ENCODE results near the gene WDR17. TPM values are rescaled to one million over a fixed set of nuclear protein-coding genes. Genes with fewer than 3 reads are reported as not detected.

The WDR17 gene
- total RNA-seq, 1 donor from 2014 or later = 1.8 TPM

GRCh38 chr4:176020481-176021085, 45.1 kb upstream of the WDR17 start:
- Histone ChIP-seq H3K79me2 (ENCODE audit: insufficient read depth, low read length) (no peaks in the 10 kb centered on the region), H3K27ac (ENCODE audit: low read depth, low read length) (no peak overlapping the region), H3K4me3 (ENCODE audit: insufficient read depth, low read depth, low read length) (no peak overlapping the region), H3K27me3 (ENCODE audit: insufficient read depth, low read length) (no peaks in the 10 kb centered on the region), H3K4me2 (ENCODE audit: low read length) (no peak overlapping the region), H4K20me1 (ENCODE audit: insufficient read depth, low read length) (no peaks in the 10 kb centered on the region), H3K4me1 (ENCODE audit: insufficient read depth, low read length) (no peaks in the 10 kb centered on the region), H3K36me3 (ENCODE audit: insufficient read depth, low read length) (no peaks in the 10 kb centered on the region), H3K9ac (ENCODE audit: low read length) (no peak overlapping the region), H2AFZ (ENCODE audit: low read depth, low read length) (no peak overlapping the region), H3K9me3 (ENCODE audit: insufficient read depth, low read depth, low read length) (no peaks in the 10 kb centered on the region)
- Mint-ChIP-seq H3K27ac (ENCODE audit: unreplicated experiment) (no peak overlapping the region), H3K4me3 (ENCODE audit: unreplicated experiment) (no peak overlapping the region), H3K27me3 (ENCODE audit: low read depth, unreplicated experiment) (no peaks in the 10 kb centered on the region), H3K36me3 (ENCODE audit: low read depth, unreplicated experiment) (no peaks in the 10 kb centered on the region), H3K4me1 (ENCODE audit: low read depth, unreplicated experiment) (no peaks in the 10 kb centered on the region), H3K9me3 (ENCODE audit: unreplicated experiment) (no peaks in the 10 kb centered on the region)
- no peak for DNase-seq (ENCODE audit: low read depth)
- no peak for TF ChIP-seq CTCF (IDR thresholded peaks at IDR 0.05; ENCODE audit: insufficient read depth, low read depth, low read length)
- TF ChIP-seq EZH2 (IDR thresholded peaks at IDR 0.05; ENCODE audit: insufficient read depth, low read length) = no peak
- FAIRE-seq = no peak

DNA sequence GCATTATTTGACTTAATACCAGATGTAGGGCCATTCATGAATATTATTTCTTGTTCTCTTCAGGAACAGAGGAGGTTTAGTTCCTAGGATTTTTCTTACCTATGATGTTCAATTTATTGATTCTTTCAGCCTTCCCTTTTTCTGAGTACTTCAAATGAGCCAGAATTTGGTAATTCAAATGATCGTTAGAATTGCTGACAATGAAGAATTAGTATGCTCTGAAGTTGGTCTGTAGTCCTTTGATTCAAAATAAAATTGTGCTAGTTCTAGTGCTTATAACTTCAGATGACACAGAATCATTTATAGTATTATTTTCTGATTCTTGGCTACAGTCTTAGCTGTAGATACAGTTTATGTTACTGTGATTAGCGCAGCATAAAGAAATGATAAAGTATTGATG, 35.2 kb upstream of the WDR17 start:
- H3K27ac Mint-ChIP-seq (ENCODE audit: unreplicated experiment) = no peak overlapping the region
- Histone ChIP-seq H3K36me3 (ENCODE audit: insufficient read depth, low read length) (no peaks in the 10 kb centered on the region), H3K9ac (ENCODE audit: low read length) (no peak overlapping the region), H2AFZ (ENCODE audit: low read depth, low read length) (no peak overlapping the region), H3K27ac (ENCODE audit: low read depth, low read length) (no peak overlapping the region), H3K27me3 (ENCODE audit: insufficient read depth, low read length) (no peaks in the 10 kb centered on the region), H3K4me3 (ENCODE audit: insufficient read depth, low read depth, low read length) (no peak overlapping the region), H3K4me1 (ENCODE audit: insufficient read depth, low read length) (no peaks in the 10 kb centered on the region), H3K79me2 (ENCODE audit: insufficient read depth, low read length) (no peaks in the 10 kb centered on the region), H3K9me3 (ENCODE audit: insufficient read depth, low read depth, low read length) (no peaks in the 10 kb centered on the region), H3K4me2 (ENCODE audit: low read length) (no peak overlapping the region), H4K20me1 (ENCODE audit: insufficient read depth, low read length) (no peaks in the 10 kb centered on the region)
- H3K27me3 Mint-ChIP-seq (ENCODE audit: low read depth, unreplicated experiment) = no peaks in the 10 kb centered on the region
- no peaks in the 10 kb centered on the region for H3K4me1 Mint-ChIP-seq (ENCODE audit: low read depth, unreplicated experiment)
- no peak for FAIRE-seq
- H3K4me3 Mint-ChIP-seq (ENCODE audit: unreplicated experiment) = no peak overlapping the region
- no peaks in the 10 kb centered on the region for H3K36me3 Mint-ChIP-seq (ENCODE audit: low read depth, unreplicated experiment)
- TF ChIP-seq EZH2 (IDR thresholded peaks at IDR 0.05; ENCODE audit: insufficient read depth, low read length) = no peak
- TF ChIP-seq CTCF (IDR thresholded peaks at IDR 0.05; ENCODE audit: insufficient read depth, low read depth, low read length) = no peak
- no peak for DNase-seq (ENCODE audit: low read depth)
- no peaks in the 10 kb centered on the region for H3K9me3 Mint-ChIP-seq (ENCODE audit: unreplicated experiment)

DNA sequence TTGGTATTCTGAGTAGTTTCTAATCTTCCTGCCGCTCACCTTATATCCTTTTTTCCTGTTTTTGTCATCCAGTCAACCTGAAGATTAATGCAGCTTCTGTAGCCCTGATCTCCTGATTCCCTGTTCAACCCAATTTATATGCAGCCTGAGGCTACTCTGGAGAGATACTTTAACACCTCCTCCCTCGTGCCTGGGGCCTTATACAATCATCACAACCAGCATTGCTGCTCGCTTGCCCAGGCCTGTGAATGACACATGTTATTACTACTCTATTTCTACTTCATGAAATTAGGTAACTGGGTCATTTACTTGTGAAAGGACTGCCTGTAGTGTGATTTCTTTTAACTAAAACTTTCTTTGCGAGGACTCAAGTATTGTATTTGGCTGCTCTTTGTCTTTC, 33.7 kb upstream of the WDR17 start:
- H3K27ac ChIP-seq (ENCODE audit: low read depth, low read length) = no peak overlapping the region
- H3K27me3 ChIP-seq (ENCODE audit: insufficient read depth, low read length) = no peaks in the 10 kb centered on the region
- H3K4me1 ChIP-seq (ENCODE audit: insufficient read depth, low read length) = no peaks in the 10 kb centered on the region
- no peaks in the 10 kb centered on the region for H3K36me3 Mint-ChIP-seq (ENCODE audit: low read depth, unreplicated experiment)
- H3K27ac Mint-ChIP-seq (ENCODE audit: unreplicated experiment) = no peak overlapping the region
- no peaks in the 10 kb centered on the region for H3K4me1 Mint-ChIP-seq (ENCODE audit: low read depth, unreplicated experiment)
- H3K4me3 ChIP-seq (ENCODE audit: insufficient read depth, low read depth, low read length) = no peak overlapping the region
- no peaks in the 10 kb centered on the region for H3K79me2 ChIP-seq (ENCODE audit: insufficient read depth, low read length)
- FAIRE-seq (no peak), DNase-seq (ENCODE audit: low read depth) (no peak)
- H4K20me1 ChIP-seq (ENCODE audit: insufficient read depth, low read length) = no peaks in the 10 kb centered on the region
- no peaks in the 10 kb centered on the region for H3K27me3 Mint-ChIP-seq (ENCODE audit: low read depth, unreplicated experiment)
- no peak overlapping the region for H3K4me3 Mint-ChIP-seq (ENCODE audit: unreplicated experiment)
- no peaks in the 10 kb centered on the region for H3K36me3 ChIP-seq (ENCODE audit: insufficient read depth, low read length)
- TF ChIP-seq CTCF (IDR thresholded peaks at IDR 0.05; ENCODE audit: insufficient read depth, low read depth, low read length) = no peak
- no peak for TF ChIP-seq EZH2 (IDR thresholded peaks at IDR 0.05; ENCODE audit: insufficient read depth, low read length)
- no peak overlapping the region for H2AFZ ChIP-seq (ENCODE audit: low read depth, low read length)
- no peaks in the 10 kb centered on the region for H3K9me3 ChIP-seq (ENCODE audit: insufficient read depth, low read depth, low read length)
- H3K9ac ChIP-seq (ENCODE audit: low read length) = no peak overlapping the region
- no peak overlapping the region for H3K4me2 ChIP-seq (ENCODE audit: low read length)
- no peaks in the 10 kb centered on the region for H3K9me3 Mint-ChIP-seq (ENCODE audit: unreplicated experiment)
